GM21825 (cell line): ENCODE data around the gene PARD3.

Experiments
- ATAC-seq: cut with Tn5 transposase; IDR thresholded peaks from one replicate; pipeline ENCODE4 v1.9.1; 2021; ENCODE audit warnings: mild to moderate bottlenecking, moderate library complexity; ENCODE audit not compliant: unreplicated experiment

PARD3 gene

DNA sequence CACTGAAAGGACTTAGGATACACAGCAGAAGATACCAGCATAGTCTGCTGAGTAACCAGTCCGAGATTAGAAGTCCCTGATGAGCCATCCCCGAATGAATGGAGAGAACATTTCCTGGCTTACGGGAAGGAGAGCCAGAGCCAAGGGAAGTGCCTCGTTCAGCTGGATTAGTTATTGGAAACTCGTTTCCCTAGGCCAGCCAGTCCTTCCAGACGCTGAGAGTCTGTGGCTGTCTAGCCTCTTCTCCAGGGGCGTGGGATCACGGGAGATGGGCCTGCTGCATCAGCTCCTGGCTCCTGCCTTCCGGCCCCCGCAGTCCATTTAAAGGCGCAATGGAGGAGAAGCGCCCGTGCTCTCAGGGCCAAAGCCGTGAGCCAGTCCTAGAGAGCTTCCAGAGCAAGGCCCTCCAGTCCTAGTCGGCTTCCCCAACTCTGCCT, 712.8 kb downstream of the PARD3 start:
- ATAC-seq = no peak

DNA sequence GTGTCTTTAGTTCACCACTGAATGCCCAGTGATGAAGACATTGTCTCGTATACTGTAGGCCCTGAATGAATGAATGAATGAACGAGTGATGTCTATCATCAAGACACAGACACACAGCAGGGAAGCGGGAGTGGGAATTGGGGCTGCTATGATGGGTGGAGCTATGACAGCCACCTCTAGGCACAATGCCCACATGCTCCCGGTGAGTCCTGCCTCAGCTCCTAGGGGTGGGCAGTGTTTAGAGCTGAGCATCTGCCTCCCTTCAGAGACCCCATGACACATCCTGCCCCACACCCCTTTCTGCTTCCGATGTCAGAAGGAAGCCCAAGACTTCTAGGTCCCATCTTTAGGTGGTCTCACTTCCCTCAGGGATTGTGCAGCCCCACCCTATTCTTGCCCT, 714.1 kb downstream of the PARD3 start:
- ATAC-seq = no peak

DNA sequence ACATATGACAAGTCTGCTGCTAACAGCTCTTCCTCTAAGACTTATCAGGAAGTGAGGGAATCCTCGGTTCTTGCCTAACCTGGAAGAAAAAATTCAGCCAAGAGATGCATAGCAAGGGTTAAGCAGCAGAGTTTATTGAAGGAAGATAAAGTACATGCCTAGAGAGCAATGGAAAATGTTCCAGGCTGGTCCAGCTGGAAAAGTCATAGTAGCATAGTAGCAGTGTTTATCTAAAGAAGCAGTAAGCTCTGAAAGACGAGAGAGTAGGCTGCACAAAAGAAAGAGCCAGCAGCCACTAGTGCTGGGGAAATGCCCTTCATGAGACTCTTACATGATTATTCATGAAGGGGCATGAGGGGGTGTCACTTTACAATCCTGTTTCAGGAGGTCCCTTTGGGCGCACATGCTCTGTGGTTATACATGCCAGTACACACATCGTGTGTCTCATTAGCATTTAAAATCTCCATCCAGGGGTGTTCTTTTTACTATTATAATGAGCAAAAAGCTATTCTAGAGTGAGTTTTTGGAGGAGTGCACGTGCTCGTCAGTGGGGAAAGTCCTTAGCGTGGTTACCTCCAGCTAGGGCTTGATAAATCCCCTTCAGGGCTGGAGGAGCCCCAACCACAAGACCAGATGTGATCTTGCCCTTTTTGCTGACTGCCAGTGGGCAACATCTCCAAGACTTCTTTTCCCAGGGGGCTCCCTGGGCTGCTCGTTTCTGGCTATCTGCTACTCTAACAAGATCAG, 716.1 kb downstream of the PARD3 start:
- no peak for ATAC-seq

DNA sequence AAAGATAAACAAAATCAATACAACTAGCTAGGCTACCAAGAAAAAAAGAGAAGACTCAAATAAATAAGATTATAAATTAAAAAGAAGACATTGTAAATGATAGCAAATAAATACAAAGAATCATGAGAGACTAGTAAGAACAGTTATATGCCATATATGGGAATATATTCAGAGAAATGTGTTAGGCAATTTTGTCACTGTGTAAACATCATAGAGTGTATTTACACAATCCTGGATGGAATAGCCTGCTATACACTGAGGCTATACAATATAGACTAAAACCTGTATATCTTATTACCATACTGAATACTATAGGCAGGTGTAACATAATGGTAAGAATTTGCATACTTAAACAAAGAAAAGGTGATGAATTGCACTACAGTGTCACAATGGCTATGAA, 717.4 kb downstream of the PARD3 start:
- no peak for ATAC-seq

DNA sequence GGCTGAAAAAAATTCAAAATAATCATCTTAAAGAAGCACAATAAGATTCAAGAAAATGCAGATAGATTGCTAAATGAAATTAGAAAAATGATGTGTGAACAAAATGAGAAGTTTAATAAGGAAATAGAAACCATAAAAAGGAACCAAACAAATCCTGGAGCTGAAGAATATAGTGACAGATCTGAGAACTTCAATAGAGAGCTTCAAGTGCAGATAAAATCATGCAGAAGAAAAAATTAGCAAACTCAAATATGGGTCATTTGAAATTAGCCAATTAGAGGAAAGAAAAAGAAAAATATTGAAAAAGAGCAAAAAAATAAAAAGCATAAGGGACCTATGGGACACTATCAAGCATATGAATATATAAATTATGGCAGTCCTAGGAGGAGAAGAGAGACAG, 720.1 kb downstream of the PARD3 start:
- no peak for ATAC-seq

DNA sequence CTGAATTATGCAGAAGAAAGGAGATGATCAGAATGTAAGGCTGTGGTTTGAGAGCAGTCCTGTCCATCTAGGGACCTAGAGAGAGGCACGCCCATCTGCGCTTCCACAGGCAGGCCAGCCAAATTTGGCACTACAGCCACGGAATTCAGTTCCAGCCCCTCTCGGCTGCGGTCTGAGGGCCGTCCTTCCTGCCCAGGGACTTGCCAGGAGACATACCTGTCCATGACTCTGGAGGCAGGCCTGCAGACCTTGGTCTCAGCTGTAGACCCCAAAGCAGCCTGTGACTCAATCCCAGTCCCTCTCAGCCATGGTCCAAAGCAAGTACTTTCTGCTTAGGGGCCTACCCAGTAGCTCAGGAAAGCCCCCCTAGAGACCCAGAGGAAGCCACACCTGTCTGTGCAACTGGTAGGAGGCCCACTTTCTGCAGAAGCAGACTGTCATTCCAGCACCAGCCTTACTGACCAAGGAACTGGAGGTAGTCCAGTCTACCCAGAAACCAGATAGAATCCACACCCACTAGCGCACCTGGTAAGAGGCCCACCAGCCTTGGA, 720.9 kb downstream of the PARD3 start:
- ATAC-seq = no peak

DNA sequence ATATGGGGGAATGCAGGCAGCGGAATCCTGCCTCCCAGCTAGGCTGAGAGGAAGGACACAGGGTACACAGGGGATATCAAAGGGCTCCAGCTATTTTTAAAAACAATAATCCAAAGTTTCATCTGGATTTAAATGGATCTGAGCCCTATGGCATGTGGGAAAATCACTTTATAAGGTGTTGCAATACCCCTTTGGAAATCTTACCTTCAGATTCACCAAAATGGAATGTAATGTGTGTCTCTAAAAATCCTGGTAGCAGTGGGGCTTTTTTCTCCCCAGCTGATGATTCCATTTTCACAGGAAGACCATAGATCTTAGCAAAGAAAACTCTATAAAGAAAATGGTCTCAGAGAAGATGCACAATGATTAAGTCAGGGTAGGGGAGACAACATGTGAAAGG, 722.2 kb downstream of the PARD3 start:
- no peak for ATAC-seq

DNA sequence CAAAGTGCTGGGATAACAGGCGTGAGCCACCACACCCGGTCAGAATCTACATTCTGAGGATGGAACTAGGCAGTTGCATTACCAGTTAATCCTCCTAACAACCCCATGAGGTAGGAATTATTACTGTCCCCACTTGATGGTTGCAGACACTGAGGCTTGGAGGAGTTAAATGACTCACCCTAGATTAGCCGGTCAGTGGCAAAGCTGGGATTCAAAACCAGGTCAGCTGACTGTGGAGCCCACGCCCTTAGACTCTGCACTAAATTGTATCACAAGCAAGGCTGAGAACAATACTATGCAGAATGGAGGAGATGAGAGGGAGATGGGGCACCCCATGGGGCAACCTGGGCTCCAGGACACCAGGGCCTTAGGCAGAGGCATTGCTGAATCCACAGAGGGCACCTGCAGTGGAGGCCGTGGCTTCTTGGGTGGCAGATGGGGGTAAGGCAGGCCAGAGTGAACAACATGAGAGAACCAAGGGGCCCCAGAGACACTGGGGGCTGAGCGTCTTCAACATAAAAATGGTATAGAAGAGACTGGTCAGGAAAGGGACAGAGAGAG, 723.4 kb downstream of the PARD3 start:
- ATAC-seq = no peak

DNA sequence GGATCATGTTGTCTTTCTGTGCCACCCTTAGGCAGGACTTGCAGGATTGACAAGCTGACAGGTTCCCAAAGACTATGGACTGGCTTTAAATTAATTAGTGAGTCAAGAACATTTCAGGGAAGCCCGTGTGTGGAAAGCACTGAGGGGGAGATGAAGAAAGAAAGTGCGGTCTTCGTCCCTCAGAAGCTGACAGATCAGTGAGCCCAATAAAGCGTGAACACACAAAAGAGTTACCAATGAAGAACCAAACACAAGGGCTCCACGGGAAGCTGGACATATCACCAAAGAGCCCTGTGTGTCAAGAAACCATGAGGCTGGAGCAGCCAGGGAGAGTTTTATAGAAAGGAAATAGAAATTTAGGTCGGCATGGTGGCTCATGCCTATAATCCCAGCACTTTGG, 725.8 kb downstream of the PARD3 start:
- ATAC-seq = no peak

DNA sequence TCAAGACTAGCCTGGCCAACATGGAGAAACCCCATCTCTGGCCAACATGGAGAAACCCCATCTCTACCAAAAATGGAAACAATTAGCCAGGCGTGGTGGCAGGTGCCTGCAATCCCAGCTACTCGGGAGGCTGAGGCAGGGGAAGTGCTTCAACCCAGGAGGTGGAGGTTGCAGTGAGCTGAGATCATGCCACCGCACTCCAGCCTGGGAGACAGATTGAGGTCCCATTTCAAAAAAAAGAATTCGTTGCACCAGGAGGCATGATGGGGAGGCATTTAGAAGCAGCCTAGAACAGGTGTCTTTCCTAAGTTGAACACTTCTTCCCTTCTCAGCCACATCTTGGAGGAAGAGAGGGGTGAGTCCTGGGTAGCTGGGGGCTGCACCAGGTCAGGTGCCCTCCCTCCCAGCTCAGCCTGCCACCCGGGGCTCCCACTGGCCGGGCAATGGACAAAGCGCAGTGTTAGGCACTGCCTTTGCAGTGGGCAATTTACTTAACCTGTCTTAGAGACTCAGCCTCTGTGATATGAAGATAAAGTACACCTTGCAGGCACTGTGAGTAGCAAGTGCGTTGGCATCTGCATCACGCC, 726.8 kb downstream of the PARD3 start:
- no peak for ATAC-seq

DNA sequence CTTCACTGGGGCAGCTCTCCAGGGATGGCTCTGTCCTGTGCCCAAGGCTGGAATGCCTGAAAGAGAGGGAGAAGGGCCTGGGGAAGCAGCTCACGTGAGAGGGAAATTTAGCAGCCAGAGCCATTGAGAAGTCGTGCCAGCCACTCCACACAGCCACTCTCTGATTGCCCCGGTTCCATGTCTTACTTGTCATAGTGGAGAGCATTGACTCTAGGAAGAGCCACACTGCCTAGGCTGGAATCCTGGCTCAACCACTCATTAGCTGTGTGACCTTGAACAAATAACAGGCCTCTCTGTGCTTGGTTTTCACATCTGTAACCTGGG, 728.0 kb downstream of the PARD3 start:
- ATAC-seq = no peak

DNA sequence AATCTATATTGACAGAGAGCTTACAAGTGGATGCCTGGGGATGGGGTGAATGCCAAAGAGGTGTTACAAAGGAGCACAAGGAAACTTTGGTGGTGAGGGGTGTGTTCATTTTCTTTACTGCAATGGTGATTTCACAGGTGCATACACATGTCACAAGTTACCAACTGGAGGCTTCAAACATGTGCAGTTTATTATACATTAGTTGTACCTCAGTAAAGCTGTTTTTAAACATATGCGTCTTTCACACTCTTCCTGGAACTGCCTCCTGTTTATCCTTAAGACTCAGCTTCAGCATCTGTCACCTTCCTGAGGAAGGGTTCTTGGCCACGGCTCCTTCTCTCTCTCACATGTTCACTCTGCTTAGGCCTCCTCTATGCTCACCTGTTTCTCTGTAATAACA, 731.5 kb downstream of the PARD3 start:
- ATAC-seq = no peak

DNA sequence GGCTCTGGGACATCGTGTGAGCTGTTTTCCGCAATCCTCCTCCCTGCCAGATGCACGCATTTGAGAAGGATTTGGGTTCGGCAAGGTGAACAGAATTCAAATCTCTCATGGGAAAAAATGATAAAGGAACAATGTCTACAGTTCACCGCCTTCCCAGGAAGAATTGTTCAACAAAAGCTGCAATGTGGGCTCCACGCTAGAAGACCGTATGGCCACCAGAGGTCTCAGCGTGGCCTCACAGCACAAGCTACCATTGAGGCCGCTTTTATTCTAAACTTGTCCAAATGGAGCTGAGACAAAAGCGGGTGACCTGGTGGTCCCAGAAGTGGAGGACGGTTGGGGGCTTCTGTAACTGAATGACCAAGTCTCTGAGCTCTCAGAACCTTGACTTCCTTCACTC, 733.1 kb downstream of the PARD3 start:
- no peak for ATAC-seq

DNA sequence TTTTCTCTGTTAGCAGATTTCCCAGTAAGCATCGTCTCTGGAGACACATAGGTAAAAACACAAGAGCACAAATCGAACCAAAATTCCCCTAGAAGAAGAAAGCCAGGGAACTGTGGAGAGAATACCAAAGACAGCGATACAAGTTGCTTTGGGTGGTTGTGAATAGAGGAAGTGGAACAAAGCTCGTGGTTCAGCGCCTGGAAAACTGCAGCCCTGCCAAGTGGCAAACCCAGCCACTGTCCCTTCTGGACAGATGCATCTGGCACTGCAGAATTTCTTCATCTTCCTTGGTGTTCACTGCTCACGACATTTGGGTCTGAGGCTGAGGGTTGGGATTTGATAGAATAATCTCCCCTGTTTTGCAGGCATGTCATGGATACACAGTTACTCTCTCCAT, 733.8 kb downstream of the PARD3 start:
- ATAC-seq = no peak

DNA sequence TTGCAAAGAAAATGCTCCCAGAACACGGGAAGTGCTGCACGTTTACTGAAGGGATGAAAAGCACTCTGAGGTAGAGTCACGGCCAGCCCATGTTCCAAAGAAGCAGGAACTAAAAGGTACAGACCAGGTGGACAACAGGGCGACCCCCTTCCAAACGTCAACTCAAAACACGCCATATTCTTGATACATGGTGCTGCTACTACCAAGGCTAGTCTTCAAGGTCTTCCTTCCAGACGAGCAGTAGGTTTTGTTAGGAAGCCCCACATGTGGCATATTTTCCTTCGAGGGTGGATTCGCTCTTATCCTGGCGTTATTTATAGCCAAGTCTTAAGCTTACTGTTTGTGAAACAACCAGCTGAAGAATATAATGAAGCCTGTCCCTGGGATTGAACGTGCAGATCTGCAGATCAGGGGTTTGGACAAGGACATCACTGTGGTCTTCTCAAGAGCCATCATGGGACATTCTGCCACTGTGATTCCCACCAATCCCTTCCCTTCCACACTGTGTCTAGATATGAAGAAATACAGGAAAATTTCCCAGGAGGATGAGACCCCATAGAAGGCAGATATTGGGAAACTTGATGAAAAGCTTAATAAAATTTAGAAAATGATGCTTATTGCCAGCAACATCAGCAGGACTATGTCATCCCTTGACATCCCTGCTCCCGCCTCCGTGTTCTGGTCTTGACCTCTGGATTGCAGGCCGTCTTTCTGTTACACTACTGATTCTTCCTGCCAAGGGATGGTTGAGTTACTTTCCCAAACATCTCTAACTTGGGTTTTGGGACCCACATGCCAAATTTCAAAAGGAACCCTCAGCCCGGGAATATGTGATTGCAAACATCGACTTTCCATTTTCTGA, 734.4 kb downstream of the PARD3 start:
- ATAC-seq = no peak

DNA sequence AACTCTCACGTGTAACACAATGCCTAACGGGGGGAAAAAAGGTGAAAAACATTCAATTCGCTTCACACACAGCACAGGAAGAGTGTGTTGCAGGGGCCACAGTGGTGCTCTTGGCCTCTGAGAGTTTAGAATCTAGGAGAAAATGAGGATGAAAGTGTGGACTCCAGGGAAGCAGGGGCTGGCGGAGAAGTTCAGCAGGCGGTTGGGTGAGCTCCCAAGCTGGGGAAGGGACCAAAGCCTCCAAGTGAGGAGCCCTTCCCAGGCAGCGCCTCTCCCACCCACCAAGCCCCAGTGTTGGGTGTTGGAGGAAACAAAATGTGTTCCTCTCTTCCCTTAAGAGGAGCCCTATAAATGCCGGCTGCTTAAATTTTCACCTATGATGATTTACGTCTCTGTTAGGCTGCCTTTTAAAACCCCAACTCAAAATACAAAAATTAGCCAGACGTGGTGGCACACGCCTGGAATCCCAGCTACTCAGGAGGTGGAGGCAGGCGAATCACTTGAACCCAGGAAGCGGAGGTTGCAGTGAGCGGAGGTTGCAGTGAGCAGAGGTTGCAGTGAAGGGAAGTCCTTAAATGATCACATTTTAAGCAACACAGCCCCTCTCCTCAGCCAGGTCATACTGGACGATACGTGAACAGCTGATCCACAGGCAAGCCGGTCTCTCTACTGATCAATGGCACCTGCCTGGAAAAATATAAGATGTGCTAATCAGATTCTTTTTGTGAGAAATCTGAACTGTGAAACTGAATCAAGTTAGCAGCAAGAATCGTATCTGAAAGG, 735.2 kb downstream of the PARD3 start:
- no peak for ATAC-seq

DNA sequence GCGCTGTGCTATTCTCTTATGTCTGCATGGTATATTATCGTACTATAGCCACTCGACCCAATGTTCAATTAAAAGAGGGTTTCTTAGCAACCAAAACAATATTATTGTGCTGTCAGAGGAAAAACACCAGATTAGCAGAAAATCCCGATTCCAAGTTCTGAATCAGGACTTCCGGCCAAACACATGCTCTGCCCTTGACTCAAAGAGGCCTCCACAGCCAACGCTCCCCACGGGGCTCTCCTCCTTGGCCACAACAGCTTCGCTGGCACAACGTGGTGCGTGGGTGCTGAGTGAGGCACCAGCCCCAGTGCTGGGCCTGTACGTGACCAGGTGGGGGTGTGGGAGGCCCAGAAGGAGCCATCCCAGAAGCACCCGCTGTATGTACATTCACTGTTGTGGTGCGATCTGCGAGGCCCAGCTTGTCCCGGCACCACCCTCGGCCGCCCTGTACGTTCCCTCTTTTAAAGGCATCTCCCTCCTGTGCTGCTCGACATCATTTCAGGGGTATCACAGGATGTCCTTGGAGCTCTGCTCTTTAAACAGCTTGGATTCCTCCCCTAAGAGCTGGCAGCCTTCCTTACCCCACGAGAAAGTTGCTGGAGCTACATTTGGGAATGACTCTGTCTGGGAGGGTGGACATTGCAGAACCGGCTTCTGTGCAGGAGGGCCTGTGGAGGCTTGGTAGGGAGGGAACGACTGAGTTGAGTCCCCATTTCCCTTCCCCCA, 736.2 kb downstream of the PARD3 start:
- no peak for ATAC-seq

DNA sequence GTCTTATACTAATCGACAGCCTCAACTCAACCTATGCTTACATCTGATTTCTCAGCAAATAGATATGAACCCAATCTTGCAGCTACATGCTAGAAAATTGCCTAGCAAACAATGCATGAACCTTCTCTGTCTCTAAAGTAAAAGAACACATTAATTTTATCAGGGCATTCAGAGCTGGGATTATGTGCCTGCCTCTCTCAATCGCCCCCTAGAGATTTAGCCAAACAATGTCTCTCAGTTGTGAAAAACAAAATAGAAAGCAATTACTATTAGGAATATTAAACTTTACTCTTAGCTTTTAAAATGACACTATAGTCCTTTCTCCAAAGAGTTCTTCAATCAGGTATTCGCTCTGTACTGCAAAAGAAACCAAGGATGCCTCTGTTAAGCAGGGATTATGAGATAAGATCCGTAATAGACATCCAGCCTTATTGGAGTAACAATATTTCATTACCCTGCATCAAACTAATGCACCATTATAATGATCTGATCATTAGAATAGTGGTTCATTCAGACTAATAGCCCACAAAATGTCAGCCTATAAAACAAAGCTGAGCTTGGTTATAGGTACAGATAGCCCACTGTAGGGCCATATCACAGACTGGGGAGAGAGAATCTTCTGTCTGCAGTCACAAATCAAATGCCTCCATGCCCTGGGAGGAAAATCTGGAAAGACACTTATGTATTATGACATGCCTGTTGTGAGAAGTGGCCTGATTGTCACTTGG, 736.9 kb downstream of the PARD3 start:
- no peak for ATAC-seq

DNA sequence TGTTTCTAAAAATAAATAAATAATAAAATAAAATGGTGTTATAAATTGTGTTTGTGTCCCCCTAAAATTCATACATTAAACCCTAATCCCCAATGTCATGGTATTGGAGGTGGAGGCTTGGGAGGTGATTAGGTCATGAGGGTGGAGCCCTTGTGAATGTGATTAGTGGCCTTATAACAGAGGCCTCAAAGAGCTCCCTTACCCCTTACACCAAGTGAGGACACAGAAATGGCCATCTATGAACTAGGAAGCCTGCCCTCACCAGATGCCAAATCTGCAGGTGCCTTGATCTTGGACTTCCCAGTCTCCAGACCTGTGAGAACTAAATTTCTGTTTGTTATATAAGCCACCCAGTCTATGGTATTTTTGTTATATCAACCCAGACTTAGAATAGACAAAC, 738.7 kb downstream of the PARD3 start:
- ATAC-seq = no peak
